ENCODE data around the gene QSOX1.

QSOX1 gene

GRCh38 chr1:180248176-180248575, 93.5 kb downstream of the QSOX1 start:
- no peak for TF ChIP-seq CTCF (IDR thresholded peaks at IDR 0.05; ENCODE audit: insufficient read depth, low read depth, low read length, missing control alignments)
- no peak overlapping the region for H3K4me3 ChIP-seq (ENCODE audit: low read depth, low read length)
- no peak for DNase-seq (ENCODE audit: low read depth)

GRCh38 chr1:180248731-180249681, 94.3 kb downstream of the QSOX1 start:
- no peak for DNase-seq (ENCODE audit: low read depth)
- peak; percentile 2 for TF ChIP-seq CTCF (IDR thresholded peaks at IDR 0.05; ENCODE audit: insufficient read depth, low read depth, low read length, missing control alignments)
- H3K4me3 ChIP-seq (ENCODE audit: low read depth, low read length), result no peak overlapping the region

- DNase-seq (ENCODE audit: low read depth), result no peak
- TF ChIP-seq CTCF (IDR thresholded peaks at IDR 0.05; ENCODE audit: insufficient read depth, low read depth, low read length, missing control alignments), result no peak
- H3K4me3 ChIP-seq (ENCODE audit: low read depth, low read length), result no peak overlapping the region
Observed at GRCh38 chr1:180249725-180250498, 95.2 kb downstream of the QSOX1 start.

- H3K4me3 ChIP-seq (ENCODE audit: low read depth, low read length), result no peak overlapping the region
- TF ChIP-seq CTCF (IDR thresholded peaks at IDR 0.05; ENCODE audit: insufficient read depth, low read depth, low read length, missing control alignments), result no peak
- DNase-seq (ENCODE audit: low read depth), result no peak
Observed at GRCh38 chr1:180250499-180250770, 95.8 kb downstream of the QSOX1 start.

GRCh38 chr1:180250883-180251509, 96.3 kb downstream of the QSOX1 start:
- H3K4me3 ChIP-seq (ENCODE audit: low read depth, low read length), result no peak overlapping the region
- DNase-seq (ENCODE audit: low read depth), result no peak
- no peak for TF ChIP-seq CTCF (IDR thresholded peaks at IDR 0.05; ENCODE audit: insufficient read depth, low read depth, low read length, missing control alignments)

GRCh38 chr1:180251526-180252305, 97.0 kb downstream of the QSOX1 start:
- DNase-seq (ENCODE audit: low read depth), result no peak
- H3K4me3 ChIP-seq (ENCODE audit: low read depth, low read length), result no peak overlapping the region
- no peak for TF ChIP-seq CTCF (IDR thresholded peaks at IDR 0.05; ENCODE audit: insufficient read depth, low read depth, low read length, missing control alignments)

Measured in GM12865 (cell line).